ENCODE results near the gene BNC2.

Gene BNC2

DNA sequence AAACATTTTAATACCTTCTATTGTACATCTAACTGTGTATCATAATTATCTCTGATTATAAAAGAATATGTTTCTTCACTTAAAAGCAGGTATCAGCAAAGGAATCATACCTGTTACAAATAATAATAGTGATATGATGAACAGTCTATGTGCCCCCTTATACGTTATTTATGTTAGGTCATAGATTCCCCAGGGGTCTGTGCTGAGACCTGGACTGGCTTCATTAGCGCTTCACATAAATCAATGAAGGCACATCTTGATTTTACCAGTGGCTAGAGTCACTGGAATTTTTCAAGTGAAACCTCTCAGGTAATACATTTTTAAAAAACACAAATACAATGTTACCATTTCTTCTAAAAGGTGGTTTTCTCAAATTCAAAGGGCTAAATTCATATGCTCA, 275.2 kb downstream of the BNC2 start:
- Histone ChIP-seq H3K9me2 (replicated peaks; ENCODE audit: low read depth, low read length) (no peaks in the 10 kb centered on the region), H3K9ac (ENCODE audit: low read depth, low read length, poor library complexity, severe bottlenecking) (no peak overlapping the region), H3K27me3 (ENCODE audit: insufficient read depth, low read length, poor library complexity, severe bottlenecking) (no peaks in the 10 kb centered on the region), H3K9me3 (ENCODE audit: insufficient read depth, low read depth, low read length) (no peaks in the 10 kb centered on the region), H3K79me2 (ENCODE audit: insufficient read depth, low read length) (no peaks in the 10 kb centered on the region), H3K4me3 (ENCODE audit: low read length, poor library complexity, severe bottlenecking) (no peak overlapping the region), H2AFZ (ENCODE audit: low read length) (no peak overlapping the region), H4K20me1 (ENCODE audit: insufficient read depth, low read length, poor library complexity, severe bottlenecking) (no peaks in the 10 kb centered on the region), H3K4me2 (ENCODE audit: low read depth, low read length, poor library complexity, severe bottlenecking) (no peak overlapping the region), H3K4me1 (ENCODE audit: insufficient read depth, low read length, poor library complexity, severe bottlenecking) (no peaks in the 10 kb centered on the region), H3K36me3 (ENCODE audit: insufficient read depth, low read length) (no peaks in the 10 kb centered on the region), H3F3A (ENCODE audit: low read depth) (no peaks in the 10 kb centered on the region)
- no peak for TF ChIP-seq EZH2phosphoT487 (IDR thresholded peaks at IDR 0.05; ENCODE audit: borderline replicate concordance)
- TF ChIP-seq, protein P1, sequence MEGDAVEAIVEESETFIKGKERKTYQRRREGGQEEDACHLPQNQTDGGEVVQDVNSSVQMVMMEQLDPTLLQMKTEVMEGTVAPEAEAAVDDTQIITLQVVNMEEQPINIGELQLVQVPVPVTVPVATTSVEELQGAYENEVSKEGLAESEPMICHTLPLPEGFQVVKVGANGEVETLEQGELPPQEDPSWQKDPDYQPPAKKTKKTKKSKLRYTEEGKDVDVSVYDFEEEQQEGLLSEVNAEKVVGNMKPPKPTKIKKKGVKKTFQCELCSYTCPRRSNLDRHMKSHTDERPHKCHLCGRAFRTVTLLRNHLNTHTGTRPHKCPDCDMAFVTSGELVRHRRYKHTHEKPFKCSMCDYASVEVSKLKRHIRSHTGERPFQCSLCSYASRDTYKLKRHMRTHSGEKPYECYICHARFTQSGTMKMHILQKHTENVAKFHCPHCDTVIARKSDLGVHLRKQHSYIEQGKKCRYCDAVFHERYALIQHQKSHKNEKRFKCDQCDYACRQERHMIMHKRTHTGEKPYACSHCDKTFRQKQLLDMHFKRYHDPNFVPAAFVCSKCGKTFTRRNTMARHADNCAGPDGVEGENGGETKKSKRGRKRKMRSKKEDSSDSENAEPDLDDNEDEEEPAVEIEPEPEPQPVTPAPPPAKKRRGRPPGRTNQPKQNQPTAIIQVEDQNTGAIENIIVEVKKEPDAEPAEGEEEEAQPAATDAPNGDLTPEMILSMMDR (conservative IDR thresholded peaks at IDR 0.05; ENCODE audit: low read length) = no peak

DNA sequence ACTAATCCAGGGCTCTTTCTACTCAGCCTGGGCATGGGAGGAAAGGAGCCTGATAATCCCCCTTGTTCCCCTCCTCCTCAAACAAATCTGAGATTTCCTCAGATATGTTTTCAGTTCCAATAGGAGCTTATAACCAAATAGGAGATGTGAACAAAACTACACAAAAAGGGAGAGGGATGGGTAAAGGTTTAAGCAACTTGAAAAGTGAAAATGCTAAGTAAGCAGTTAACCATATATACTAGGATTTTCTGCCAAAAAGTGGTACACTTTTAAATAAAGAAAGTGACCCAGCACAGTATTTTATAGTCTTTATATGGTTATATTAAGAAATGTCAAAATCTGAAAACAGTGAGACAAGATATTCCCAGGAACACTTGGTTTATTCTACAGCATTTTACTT, 275.7 kb downstream of the BNC2 start:
- Histone ChIP-seq H3F3A (ENCODE audit: low read depth) (no peaks in the 10 kb centered on the region), H3K36me3 (ENCODE audit: insufficient read depth, low read length) (no peaks in the 10 kb centered on the region), H3K79me2 (ENCODE audit: insufficient read depth, low read length) (no peaks in the 10 kb centered on the region), H3K9me3 (ENCODE audit: insufficient read depth, low read depth, low read length) (no peaks in the 10 kb centered on the region), H3K4me2 (ENCODE audit: low read depth, low read length, poor library complexity, severe bottlenecking) (no peak overlapping the region), H4K20me1 (ENCODE audit: insufficient read depth, low read length, poor library complexity, severe bottlenecking) (no peaks in the 10 kb centered on the region), H2AFZ (ENCODE audit: low read length) (no peak overlapping the region), H3K27me3 (ENCODE audit: insufficient read depth, low read length, poor library complexity, severe bottlenecking) (no peaks in the 10 kb centered on the region), H3K9me2 (replicated peaks; ENCODE audit: low read depth, low read length) (no peaks in the 10 kb centered on the region), H3K4me3 (ENCODE audit: low read length, poor library complexity, severe bottlenecking) (no peak overlapping the region), H3K4me1 (ENCODE audit: insufficient read depth, low read length, poor library complexity, severe bottlenecking) (no peaks in the 10 kb centered on the region), H3K9ac (ENCODE audit: low read depth, low read length, poor library complexity, severe bottlenecking) (no peak overlapping the region)
- TF ChIP-seq EZH2phosphoT487 (IDR thresholded peaks at IDR 0.05; ENCODE audit: borderline replicate concordance) = no peak
- TF ChIP-seq, protein P1 (conservative IDR thresholded peaks at IDR 0.05; ENCODE audit: low read length) = no peak

DNA sequence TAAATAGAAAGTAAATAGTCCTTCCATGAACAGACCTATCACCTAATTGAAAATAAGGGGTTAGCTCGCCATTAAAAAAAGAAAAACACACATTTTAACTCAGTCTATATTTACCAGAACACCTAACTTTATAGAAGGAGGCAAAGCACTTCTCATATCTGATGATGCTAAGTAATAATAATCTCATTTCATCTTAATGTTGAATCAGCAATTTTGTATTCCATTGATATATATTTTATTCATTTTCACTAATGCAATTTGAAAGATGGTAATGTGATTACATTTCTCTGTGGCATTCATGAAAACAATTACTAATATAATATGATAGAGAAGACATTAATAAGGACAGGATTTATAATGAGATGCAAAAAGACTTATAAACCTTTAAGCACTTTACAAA, 276.7 kb downstream of the BNC2 start:
- H3K9ac ChIP-seq (ENCODE audit: low read depth, low read length, poor library complexity, severe bottlenecking) = no peak overlapping the region
- no peaks in the 10 kb centered on the region for H3K36me3 ChIP-seq (ENCODE audit: insufficient read depth, low read length)
- H3K27me3 ChIP-seq (ENCODE audit: insufficient read depth, low read length, poor library complexity, severe bottlenecking) = no peaks in the 10 kb centered on the region
- H3K79me2 ChIP-seq (ENCODE audit: insufficient read depth, low read length) = no peaks in the 10 kb centered on the region
- H3K9me3 ChIP-seq (ENCODE audit: insufficient read depth, low read depth, low read length) = no peaks in the 10 kb centered on the region
- H3K4me1 ChIP-seq (ENCODE audit: insufficient read depth, low read length, poor library complexity, severe bottlenecking) = no peaks in the 10 kb centered on the region
- no peak overlapping the region for H3K4me3 ChIP-seq (ENCODE audit: low read length, poor library complexity, severe bottlenecking)
- H3K4me2 ChIP-seq (ENCODE audit: low read depth, low read length, poor library complexity, severe bottlenecking) = no peak overlapping the region
- no peaks in the 10 kb centered on the region for H3F3A ChIP-seq (ENCODE audit: low read depth)
- no peaks in the 10 kb centered on the region for H3K9me2 ChIP-seq (replicated peaks; ENCODE audit: low read depth, low read length)
- H4K20me1 ChIP-seq (ENCODE audit: insufficient read depth, low read length, poor library complexity, severe bottlenecking) = no peaks in the 10 kb centered on the region
- H2AFZ ChIP-seq (ENCODE audit: low read length) = no peak overlapping the region; the same call in 1 of the 2 replicates
- TF ChIP-seq, protein P1 (conservative IDR thresholded peaks at IDR 0.05; ENCODE audit: low read length) = no peak
- no peak for TF ChIP-seq EZH2phosphoT487 (IDR thresholded peaks at IDR 0.05; ENCODE audit: borderline replicate concordance)

All from Loucy (cell line).